K562 (cell line): ENCODE data around the gene COL4A1. TPM values are rescaled to one million over a fixed set of nuclear protein-coding genes. Genes with fewer than 3 reads are reported as not detected.

Source experiments
- ATAC-seq: fragments of 200-7000 bp; cut with Tn5 transposase; 3 replicates; pipeline ENCODE4 v1.9.1; 2020; ENCODE audit warnings: moderate library complexity
- BruUV-seq: library from RNA; stranded (reverse); fragments of 400-500 nt; replicated peaks from 2 replicates; lab custom pipeline; 2021; lab: Mats Ljungman, UMichigan
- CTCF ChIA-PET: fragments of 300-600 bp; formaldehyde crosslinking; extraction: SDS; loops from one replicate; lab custom pipeline; 2021; ENCODE audit warnings: low intra/inter-chr PET ratio; lab: Yijun Ruan, JAX
- POLR2A ChIA-PET: fragments of 300-600, 350-650 bp; sonication (Branson Sonifier 250); formaldehyde crosslinking; extraction: SDS; loops from one replicate; lab custom pipeline; 2021; ENCODE audit warnings: antibody characterized with exemption, inconsistent platforms; lab: Yijun Ruan, JAX
- DNase-seq, 4 experiments: peaks; one replicate each; pipeline versions ENCODE4 v3.0.0 to v3.0.0-alpha.2; 2011 to 2018; ENCODE audit warnings: low spot score in 3 of 4, mixed read lengths in 3 of 4; ENCODE audit errors: extremely low read depth in 1 of 4
- FAIRE-seq: peaks from 2 replicates; lab custom pipeline; 2011; peaks lifted over from hg19 to GRCh38; lab: Jason Lieb, UNC
- H2AFZ ChIP-seq: 2 replicates; pipeline ENCODE4 v1.6.0; 2011; ENCODE audit warnings: low read depth, low read length, control low read depth, inconsistent platforms
- H3K27ac ChIP-seq: fragments of 200-600 bp; 3 replicates; pipeline ENCODE4 v1.8.0; 2011; ENCODE audit warnings: low read depth, mild to moderate bottlenecking, control low read depth, inconsistent platforms, low read length, moderate library complexity, mixed read lengths; ENCODE audit errors: extremely low read depth
- H3K27me3 ChIP-seq, 2 experiments: fragments of 300-600 bp in 1 of 2; 2 replicates in 1 of 2; 3 replicates in 1 of 2; pipeline versions ENCODE4 v1.6.0 to v1.8.0; 2011; ENCODE audit warnings: inconsistent platforms in 2 of 2, low read length in 2 of 2, mild to moderate bottlenecking in 1 of 2, mixed read lengths in 1 of 2, moderate library complexity in 1 of 2; ENCODE audit not compliant: control insufficient read depth in 2 of 2, insufficient read depth in 2 of 2
- H3K36me3 ChIP-seq: fragments of 300-600 bp; 3 replicates; pipeline ENCODE4 v1.8.0; 2011; ENCODE audit warnings: mild to moderate bottlenecking, low read length, inconsistent platforms; ENCODE audit not compliant: control insufficient read depth, insufficient read depth
- H3K4me1 ChIP-seq, 2 experiments: fragments of 200-600 bp in 1 of 2; replicated peaks in 1 of 2; 2 replicates in 1 of 2; 3 replicates in 1 of 2; pipeline versions ENCODE4 v1.5.1 to v1.8.0; 2011; ENCODE audit warnings: inconsistent platforms in 2 of 2, low read length in 2 of 2, mild to moderate bottlenecking in 1 of 2, mixed read lengths in 1 of 2, moderate library complexity in 1 of 2; ENCODE audit not compliant: control insufficient read depth in 2 of 2, insufficient read depth in 2 of 2
- H3K4me2 ChIP-seq: 2 replicates; pipeline ENCODE4 v1.6.1; 2011; ENCODE audit warnings: low read length, control low read depth, inconsistent platforms, mixed read lengths; ENCODE audit not compliant: insufficient read depth
- H3K4me3 ChIP-seq: fragments of 200-600 bp; sonication (generic), shearing (Covaris generic); 2 replicates; pipeline ENCODE4 v1.5.1; 2016; ENCODE audit warnings: control low read depth, inconsistent platforms
- H3K79me2 ChIP-seq: fragments of 200-600 bp; 3 replicates; pipeline ENCODE4 v1.8.0; 2011; ENCODE audit warnings: low read length, inconsistent platforms; ENCODE audit not compliant: control insufficient read depth, insufficient read depth
- H3K9ac ChIP-seq, 2 experiments: 2 replicates each; pipeline versions ENCODE4 v1.6.0 to v1.6.1; 2011; ENCODE audit warnings: low read depth in 2 of 2, low read length in 2 of 2, control low read depth in 1 of 2, inconsistent platforms in 1 of 2, mild to moderate bottlenecking in 1 of 2, mixed read lengths in 1 of 2; ENCODE audit not compliant: insufficient read depth in 1 of 2
- H3K9me1 ChIP-seq: one replicate; pipeline ENCODE4 v1.6.0; 2011; ENCODE audit warnings: inconsistent platforms, mild to moderate bottlenecking, low read length, moderate library complexity; ENCODE audit not compliant: control insufficient read depth, insufficient read depth
- H3K9me3 ChIP-seq: replicated peaks from 2 replicates; pipeline ENCODE4 v1.5.1; 2011; ENCODE audit warnings: low read depth, low read length, inconsistent platforms; ENCODE audit not compliant: control insufficient read depth, insufficient read depth
- H4K20me1 ChIP-seq: replicated peaks from 2 replicates; pipeline ENCODE4 v1.6.1; 2011; ENCODE audit warnings: low read length, inconsistent platforms, mixed read lengths; ENCODE audit not compliant: control insufficient read depth, insufficient read depth
- MBD1 ChIP-seq: fragments of 250-450 bp; sonication (Bioruptor Pico); IDR thresholded peaks from 2 replicates; pipeline ENCODE4 v1.8.0; 2022; ENCODE audit warnings: inconsistent platforms
- SUPT5H ChIP-seq: fragments of 450-650 bp; IDR thresholded peaks from 2 replicates; pipeline ENCODE4 v1.6.1; 2016
- XRCC5 ChIP-seq: fragments of 200-400 bp; formaldehyde crosslinking; IDR thresholded peaks from 2 replicates; pipeline ENCODE4 v1.6.1; 2017; ENCODE audit warnings: low read depth, mild to moderate bottlenecking, low read length
- ZKSCAN8 ChIP-seq: fragments of 200-800 bp; sonication (Bioruptor generic); IDR thresholded peaks from 2 replicates; pipeline ENCODE4 v1.6.1; 2016; ENCODE audit warnings: missing genetic modification characterization, missing compliant biosample characterization
- ZNF551 ChIP-seq: fragments of 250-450 bp; sonication (Bioruptor Pico); IDR thresholded peaks from 2 replicates; pipeline ENCODE4 v1.5.0; 2021; ENCODE audit warnings: mild to moderate bottlenecking, moderate library complexity
- ZNF695 ChIP-seq: fragments of 450-650 bp; formaldehyde crosslinking; IDR thresholded peaks from 2 replicates; pipeline ENCODE4 v1.4.0; 2020; ENCODE audit warnings: mild to moderate bottlenecking, moderate library complexity
- WGBS: fragments of 100-300 bp; shearing (Covaris generic); methylation state at CpG from one replicate; pipeline ENCODE4 v1.1.6; 2016; ENCODE audit warnings: low coverage, mixed read lengths; ENCODE audit not compliant: insufficient coverage; ENCODE audit errors: missing lambda C conversion rate; 5-methylcytosine and 5-hydroxymethylcytosine counted together
- in situ Hi-C: fragments of 300-500 bp; cut with MboI; formaldehyde crosslinking; loops from 4 replicates; pipeline ENCODE4 v1.15.0; 2018; ENCODE audit warnings: inconsistent platforms, mixed read lengths
- intact Hi-C: fragments of 100-400 bp; cut with micrococcal nuclease; formaldehyde crosslinking; loops from 2 replicates; pipeline ENCODE4 v1.14.2; 2022
- polyA plus RNA-seq, 8 experiments: library from polyadenylated mRNA; depleted of rRNA in 4 of 8; stranded (reverse) in 5 of 8; unstranded in 3 of 8; fragments of >200 nt; fragmentation: Nextera tagmentation in 2 of 8; fragmentation: Illumina TruSeq in 1 of 8; extraction: Ambion mirVana in 2 of 8; extraction: Trizol in 1 of 8; gene quantifications; 2 replicates each; pipeline versions ENCODE4 v1.2.1 to v1.2.3, GENCODE V29; 2011 to 2014; ENCODE audit warnings: inconsistent platforms in 1 of 8, missing spikeins in 1 of 8
- total RNA-seq, 7 experiments: library from RNA; depleted of rRNA in 6 of 7; stranded (reverse); fragments of >200 nt in 6 of 7; fragmentation: Illumina TruSeq in 2 of 7; extraction: Trizol in 2 of 7; gene quantifications; 2 replicates each; pipeline versions ENCODE4 v1.2.1 to v1.2.3, GENCODE V29; 2011 to 2021; ENCODE audit warnings: low replicate concordance in 1 of 7
- TF ChIP-seq, protein P1 (sequence below), 2 experiments: fragments of 450-650 bp in 1 of 2; sonication (generic) in 1 of 2; formaldehyde crosslinking; conservative IDR thresholded peaks; 2 replicates each; pipeline versions ENCODE4 v1.4.0 to v1.8.1; 2020 to 2022; ENCODE audit warnings: mild to moderate bottlenecking in 1 of 2, missing genetic modification reagents in 1 of 2
- TF ChIP-seq, protein P2 (sequence below): sonication (generic); formaldehyde crosslinking; IDR thresholded peaks from 2 replicates; pipeline ENCODE4 v1.8.1; 2023; ENCODE audit warnings: mild to moderate bottlenecking, missing genetic modification reagents
- TF ChIP-seq, protein P3 (sequence below): fragments of 250-450 bp; sonication (Bioruptor Pico); IDR thresholded peaks from 2 replicates; pipeline ENCODE4 v1.4.0; 2020; ENCODE audit warnings: mild to moderate bottlenecking, moderate library complexity
- TF ChIP-seq, protein P4 (sequence below): fragments of 200-800 bp; sonication (Bioruptor generic); IDR thresholded peaks from 2 replicates; pipeline ENCODE4 v1.6.1; 2017; ENCODE audit warnings: missing genetic modification characterization, missing compliant biosample characterization

Gene COL4A1
- total and polyA plus RNA-seq, 9 of the 15 experiments (the other 6 are each of a cell fraction or from before 2014, with no cell fraction given) = 0.35 TPM; not detected in 8

DNA sequence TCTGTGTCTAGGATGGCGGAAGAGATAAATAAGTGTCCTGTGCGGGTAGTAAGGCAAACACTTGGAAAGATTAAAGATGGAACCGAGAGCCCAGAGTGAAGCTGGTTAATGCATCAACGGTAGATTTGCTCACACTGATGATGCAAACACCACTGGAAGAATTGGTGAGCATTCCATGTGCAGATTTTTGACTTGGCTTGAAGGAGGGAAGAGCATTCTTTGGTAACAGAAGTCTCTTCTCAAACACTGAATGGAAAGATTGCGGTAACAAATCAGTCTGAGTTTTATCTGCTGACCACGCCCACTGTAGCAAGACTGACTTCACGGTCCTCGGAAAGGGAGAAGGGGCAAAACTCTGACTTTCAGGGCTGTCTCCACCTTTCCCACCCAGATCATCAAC lies 112.5 kb downstream of the COL4A1 start:
- no peak for TF ChIP-seq MBD1 (CRISPR knock-in tag)
- TF ChIP-seq, protein P1, sequence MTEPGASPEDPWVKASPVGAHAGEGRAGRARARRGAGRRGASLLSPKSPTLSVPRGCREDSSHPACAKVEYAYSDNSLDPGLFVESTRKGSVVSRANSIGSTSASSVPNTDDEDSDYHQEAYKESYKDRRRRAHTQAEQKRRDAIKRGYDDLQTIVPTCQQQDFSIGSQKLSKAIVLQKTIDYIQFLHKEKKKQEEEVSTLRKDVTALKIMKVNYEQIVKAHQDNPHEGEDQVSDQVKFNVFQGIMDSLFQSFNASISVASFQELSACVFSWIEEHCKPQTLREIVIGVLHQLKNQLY (CRISPR knock-in tag; conservative IDR thresholded peaks at IDR 0.05) = no peak
- no peak for TF ChIP-seq ZNF695 (CRISPR knock-in tag)
- TF ChIP-seq, protein P2, sequence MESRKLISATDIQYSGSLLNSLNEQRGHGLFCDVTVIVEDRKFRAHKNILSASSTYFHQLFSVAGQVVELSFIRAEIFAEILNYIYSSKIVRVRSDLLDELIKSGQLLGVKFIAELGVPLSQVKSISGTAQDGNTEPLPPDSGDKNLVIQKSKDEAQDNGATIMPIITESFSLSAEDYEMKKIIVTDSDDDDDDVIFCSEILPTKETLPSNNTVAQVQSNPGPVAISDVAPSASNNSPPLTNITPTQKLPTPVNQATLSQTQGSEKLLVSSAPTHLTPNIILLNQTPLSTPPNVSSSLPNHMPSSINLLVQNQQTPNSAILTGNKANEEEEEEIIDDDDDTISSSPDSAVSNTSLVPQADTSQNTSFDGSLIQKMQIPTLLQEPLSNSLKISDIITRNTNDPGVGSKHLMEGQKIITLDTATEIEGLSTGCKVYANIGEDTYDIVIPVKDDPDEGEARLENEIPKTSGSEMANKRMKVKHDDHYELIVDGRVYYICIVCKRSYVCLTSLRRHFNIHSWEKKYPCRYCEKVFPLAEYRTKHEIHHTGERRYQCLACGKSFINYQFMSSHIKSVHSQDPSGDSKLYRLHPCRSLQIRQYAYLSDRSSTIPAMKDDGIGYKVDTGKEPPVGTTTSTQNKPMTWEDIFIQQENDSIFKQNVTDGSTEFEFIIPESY = no peak
- TF ChIP-seq ZNF551 (CRISPR knock-in tag) = no peak
- TF ChIP-seq, protein P3, sequence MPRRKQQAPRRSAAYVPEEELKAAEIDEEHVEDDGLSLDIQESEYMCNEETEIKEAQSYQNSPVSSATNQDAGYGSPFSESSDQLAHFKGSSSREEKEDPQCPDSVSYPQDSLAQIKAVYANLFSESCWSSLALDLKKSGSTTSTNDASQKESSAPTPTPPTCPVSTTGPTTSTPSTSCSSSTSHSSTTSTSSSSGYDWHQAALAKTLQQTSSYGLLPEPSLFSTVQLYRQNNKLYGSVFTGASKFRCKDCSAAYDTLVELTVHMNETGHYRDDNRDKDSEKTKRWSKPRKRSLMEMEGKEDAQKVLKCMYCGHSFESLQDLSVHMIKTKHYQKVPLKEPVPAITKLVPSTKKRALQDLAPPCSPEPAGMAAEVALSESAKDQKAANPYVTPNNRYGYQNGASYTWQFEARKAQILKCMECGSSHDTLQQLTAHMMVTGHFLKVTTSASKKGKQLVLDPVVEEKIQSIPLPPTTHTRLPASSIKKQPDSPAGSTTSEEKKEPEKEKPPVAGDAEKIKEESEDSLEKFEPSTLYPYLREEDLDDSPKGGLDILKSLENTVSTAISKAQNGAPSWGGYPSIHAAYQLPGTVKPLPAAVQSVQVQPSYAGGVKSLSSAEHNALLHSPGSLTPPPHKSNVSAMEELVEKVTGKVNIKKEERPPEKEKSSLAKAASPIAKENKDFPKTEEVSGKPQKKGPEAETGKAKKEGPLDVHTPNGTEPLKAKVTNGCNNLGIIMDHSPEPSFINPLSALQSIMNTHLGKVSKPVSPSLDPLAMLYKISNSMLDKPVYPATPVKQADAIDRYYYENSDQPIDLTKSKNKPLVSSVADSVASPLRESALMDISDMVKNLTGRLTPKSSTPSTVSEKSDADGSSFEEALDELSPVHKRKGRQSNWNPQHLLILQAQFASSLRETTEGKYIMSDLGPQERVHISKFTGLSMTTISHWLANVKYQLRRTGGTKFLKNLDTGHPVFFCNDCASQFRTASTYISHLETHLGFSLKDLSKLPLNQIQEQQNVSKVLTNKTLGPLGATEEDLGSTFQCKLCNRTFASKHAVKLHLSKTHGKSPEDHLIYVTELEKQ (CRISPR knock-in tag) = no peak
- no peak for TF ChIP-seq ZKSCAN8 (CRISPR knock-in tag)
- TF ChIP-seq, protein P4, sequence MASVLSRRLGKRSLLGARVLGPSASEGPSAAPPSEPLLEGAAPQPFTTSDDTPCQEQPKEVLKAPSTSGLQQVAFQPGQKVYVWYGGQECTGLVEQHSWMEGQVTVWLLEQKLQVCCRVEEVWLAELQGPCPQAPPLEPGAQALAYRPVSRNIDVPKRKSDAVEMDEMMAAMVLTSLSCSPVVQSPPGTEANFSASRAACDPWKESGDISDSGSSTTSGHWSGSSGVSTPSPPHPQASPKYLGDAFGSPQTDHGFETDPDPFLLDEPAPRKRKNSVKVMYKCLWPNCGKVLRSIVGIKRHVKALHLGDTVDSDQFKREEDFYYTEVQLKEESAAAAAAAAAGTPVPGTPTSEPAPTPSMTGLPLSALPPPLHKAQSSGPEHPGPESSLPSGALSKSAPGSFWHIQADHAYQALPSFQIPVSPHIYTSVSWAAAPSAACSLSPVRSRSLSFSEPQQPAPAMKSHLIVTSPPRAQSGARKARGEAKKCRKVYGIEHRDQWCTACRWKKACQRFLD (CRISPR knock-in tag) = no peak
- no peak for TF ChIP-seq SUPT5H
- TF ChIP-seq XRCC5 = no peak
- ChIA-PET CTCF (no interaction called here), POLR2A (no interaction called here)
- no peak for FAIRE-seq
- H4K20me1 ChIP-seq = no peaks in the 10 kb centered on the region; the same call in 1 of the 2 replicates
- no peak overlapping the region for H3K4me2 ChIP-seq
- H3K9me3 ChIP-seq = no peaks in the 10 kb centered on the region
- no peak overlapping the region for H3K9ac ChIP-seq
- no peaks in the 10 kb centered on the region for H3K79me2 ChIP-seq
- no peaks in the 10 kb centered on the region for H3K4me1 ChIP-seq
- no peaks in the 10 kb centered on the region for H3K9me1 ChIP-seq
- 0% methylated on average over 8 of the region's 8 CpGs for WGBS
- BruUV-seq = no TSS peak
- H3K36me3 ChIP-seq = no peaks in the 10 kb centered on the region
- H3K27me3 ChIP-seq = peaks cover 0 to 20% of the 10 kb centered on the region in 2 experiments; a peak in 2 of 5 replicates
- in situ Hi-C loops (no loop called here), intact Hi-C loops (no loop called here)
- no peak overlapping the region for H3K27ac ChIP-seq
- DNase-seq = no peak
- no peak overlapping the region for H3K4me3 ChIP-seq
- ATAC-seq = no peak
- no peak overlapping the region for H2AFZ ChIP-seq
